GM23338 (cell line): ENCODE measurements around the gene GPRIN1.

Experiments used
- EZH2 ChIP-seq: fragments of 200-600 bp; sonication (generic); IDR thresholded peaks from one replicate; pipeline ENCODE4 v1.8.0; 2017; ENCODE audit warnings: antibody characterized with exemption, mild to moderate bottlenecking, low read depth; ENCODE audit not compliant: unreplicated experiment
- EZH2phosphoT487 ChIP-seq: fragments of 200-600 bp; sonication (generic); IDR thresholded peaks from one replicate; pipeline ENCODE4 v1.8.1; 2018; ENCODE audit warnings: antibody characterized with exemption; ENCODE audit not compliant: unreplicated experiment
- NANOG ChIP-seq: IDR thresholded peaks from 2 replicates; pipeline ENCODE4 v1.6.1; 2016; ENCODE audit warnings: antibody characterized with exemption, borderline replicate concordance
- POLR2AphosphoS5 ChIP-seq: IDR thresholded peaks from 2 replicates; pipeline ENCODE4 v1.6.1; 2016; ENCODE audit warnings: antibody characterized with exemption, low read depth
- STAT1 ChIP-seq: IDR thresholded peaks from one replicate; pipeline ENCODE4 v1.6.1; 2016; ENCODE audit warnings: antibody characterized with exemption; ENCODE audit not compliant: unreplicated experiment
- ZNF331 ChIP-seq: fragments of 250-450 bp; sonication (Bioruptor Pico); IDR thresholded peaks from 2 replicates; pipeline ENCODE4 v1.5.0; 2020; ENCODE audit warnings: low read depth, mild to moderate bottlenecking, moderate library complexity
- TF ChIP-seq, protein P1 (sequence below), 2 experiments: fragments of 200-600 bp in 1 of 2; sonication (generic) in 1 of 2; conservative IDR thresholded peaks; 2 replicates each; pipeline versions ENCODE4 v1.5.1 to v1.6.1; 2016 to 2017; ENCODE audit warnings: antibody characterized with exemption in 2 of 2, low read depth in 2 of 2, mild to moderate bottlenecking in 2 of 2, moderate library complexity in 1 of 2
- TF ChIP-seq, protein P2 (sequence below): IDR thresholded peaks from one replicate; pipeline ENCODE4 v1.6.1; 2018; ENCODE audit warnings: antibody characterized with exemption; ENCODE audit not compliant: unreplicated experiment
- TF ChIP-seq, protein P3 (sequence below): IDR thresholded peaks from 2 replicates; pipeline ENCODE4 v1.6.1; 2016; ENCODE audit warnings: antibody characterized with exemption
- TF ChIP-seq, protein P4 (sequence below): fragments of 250-450 bp; sonication (Bioruptor Pico); IDR thresholded peaks from 2 replicates; pipeline ENCODE4 v1.5.0; 2020; ENCODE audit warnings: mild to moderate bottlenecking, moderate library complexity

DNA sequence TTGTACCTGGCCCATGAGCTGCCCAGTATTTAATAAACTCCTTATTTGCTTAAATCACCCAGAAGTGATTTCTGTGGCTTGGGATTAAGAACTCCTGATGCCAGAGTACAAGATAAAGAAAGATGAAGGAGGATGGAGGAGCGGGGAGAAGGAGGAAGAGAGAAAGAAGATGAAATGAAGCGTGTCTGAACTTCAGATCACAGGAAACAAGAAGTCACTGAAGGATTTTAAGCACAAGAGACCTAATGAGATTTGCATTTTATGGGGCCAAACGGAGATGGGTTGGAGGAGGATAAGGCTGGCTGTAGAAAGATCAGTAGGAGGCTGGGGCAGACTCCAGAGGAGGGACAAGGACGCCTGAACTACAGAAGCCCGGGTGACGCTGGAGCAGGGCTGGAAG lies 23.6 kb upstream of the GPRIN1 start:
- no peak for TF ChIP-seq POLR2AphosphoS5
- TF ChIP-seq, protein P1, sequence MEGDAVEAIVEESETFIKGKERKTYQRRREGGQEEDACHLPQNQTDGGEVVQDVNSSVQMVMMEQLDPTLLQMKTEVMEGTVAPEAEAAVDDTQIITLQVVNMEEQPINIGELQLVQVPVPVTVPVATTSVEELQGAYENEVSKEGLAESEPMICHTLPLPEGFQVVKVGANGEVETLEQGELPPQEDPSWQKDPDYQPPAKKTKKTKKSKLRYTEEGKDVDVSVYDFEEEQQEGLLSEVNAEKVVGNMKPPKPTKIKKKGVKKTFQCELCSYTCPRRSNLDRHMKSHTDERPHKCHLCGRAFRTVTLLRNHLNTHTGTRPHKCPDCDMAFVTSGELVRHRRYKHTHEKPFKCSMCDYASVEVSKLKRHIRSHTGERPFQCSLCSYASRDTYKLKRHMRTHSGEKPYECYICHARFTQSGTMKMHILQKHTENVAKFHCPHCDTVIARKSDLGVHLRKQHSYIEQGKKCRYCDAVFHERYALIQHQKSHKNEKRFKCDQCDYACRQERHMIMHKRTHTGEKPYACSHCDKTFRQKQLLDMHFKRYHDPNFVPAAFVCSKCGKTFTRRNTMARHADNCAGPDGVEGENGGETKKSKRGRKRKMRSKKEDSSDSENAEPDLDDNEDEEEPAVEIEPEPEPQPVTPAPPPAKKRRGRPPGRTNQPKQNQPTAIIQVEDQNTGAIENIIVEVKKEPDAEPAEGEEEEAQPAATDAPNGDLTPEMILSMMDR (conservative IDR thresholded peaks at IDR 0.05; ENCODE audit: low read depth in 2 of 2): no peak
- no peak for TF ChIP-seq EZH2
- no peak for TF ChIP-seq ZNF331 (CRISPR knock-in tag)
- TF ChIP-seq, protein P2, sequence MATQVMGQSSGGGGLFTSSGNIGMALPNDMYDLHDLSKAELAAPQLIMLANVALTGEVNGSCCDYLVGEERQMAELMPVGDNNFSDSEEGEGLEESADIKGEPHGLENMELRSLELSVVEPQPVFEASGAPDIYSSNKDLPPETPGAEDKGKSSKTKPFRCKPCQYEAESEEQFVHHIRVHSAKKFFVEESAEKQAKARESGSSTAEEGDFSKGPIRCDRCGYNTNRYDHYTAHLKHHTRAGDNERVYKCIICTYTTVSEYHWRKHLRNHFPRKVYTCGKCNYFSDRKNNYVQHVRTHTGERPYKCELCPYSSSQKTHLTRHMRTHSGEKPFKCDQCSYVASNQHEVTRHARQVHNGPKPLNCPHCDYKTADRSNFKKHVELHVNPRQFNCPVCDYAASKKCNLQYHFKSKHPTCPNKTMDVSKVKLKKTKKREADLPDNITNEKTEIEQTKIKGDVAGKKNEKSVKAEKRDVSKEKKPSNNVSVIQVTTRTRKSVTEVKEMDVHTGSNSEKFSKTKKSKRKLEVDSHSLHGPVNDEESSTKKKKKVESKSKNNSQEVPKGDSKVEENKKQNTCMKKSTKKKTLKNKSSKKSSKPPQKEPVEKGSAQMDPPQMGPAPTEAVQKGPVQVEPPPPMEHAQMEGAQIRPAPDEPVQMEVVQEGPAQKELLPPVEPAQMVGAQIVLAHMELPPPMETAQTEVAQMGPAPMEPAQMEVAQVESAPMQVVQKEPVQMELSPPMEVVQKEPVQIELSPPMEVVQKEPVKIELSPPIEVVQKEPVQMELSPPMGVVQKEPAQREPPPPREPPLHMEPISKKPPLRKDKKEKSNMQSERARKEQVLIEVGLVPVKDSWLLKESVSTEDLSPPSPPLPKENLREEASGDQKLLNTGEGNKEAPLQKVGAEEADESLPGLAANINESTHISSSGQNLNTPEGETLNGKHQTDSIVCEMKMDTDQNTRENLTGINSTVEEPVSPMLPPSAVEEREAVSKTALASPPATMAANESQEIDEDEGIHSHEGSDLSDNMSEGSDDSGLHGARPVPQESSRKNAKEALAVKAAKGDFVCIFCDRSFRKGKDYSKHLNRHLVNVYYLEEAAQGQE: no peak
- TF ChIP-seq, protein P3, sequence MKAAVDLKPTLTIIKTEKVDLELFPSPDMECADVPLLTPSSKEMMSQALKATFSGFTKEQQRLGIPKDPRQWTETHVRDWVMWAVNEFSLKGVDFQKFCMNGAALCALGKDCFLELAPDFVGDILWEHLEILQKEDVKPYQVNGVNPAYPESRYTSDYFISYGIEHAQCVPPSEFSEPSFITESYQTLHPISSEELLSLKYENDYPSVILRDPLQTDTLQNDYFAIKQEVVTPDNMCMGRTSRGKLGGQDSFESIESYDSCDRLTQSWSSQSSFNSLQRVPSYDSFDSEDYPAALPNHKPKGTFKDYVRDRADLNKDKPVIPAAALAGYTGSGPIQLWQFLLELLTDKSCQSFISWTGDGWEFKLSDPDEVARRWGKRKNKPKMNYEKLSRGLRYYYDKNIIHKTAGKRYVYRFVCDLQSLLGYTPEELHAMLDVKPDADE: no peak
- TF ChIP-seq STAT1: no peak
- no peak for TF ChIP-seq EZH2phosphoT487
- TF ChIP-seq NANOG: no peak
- TF ChIP-seq, protein P4, sequence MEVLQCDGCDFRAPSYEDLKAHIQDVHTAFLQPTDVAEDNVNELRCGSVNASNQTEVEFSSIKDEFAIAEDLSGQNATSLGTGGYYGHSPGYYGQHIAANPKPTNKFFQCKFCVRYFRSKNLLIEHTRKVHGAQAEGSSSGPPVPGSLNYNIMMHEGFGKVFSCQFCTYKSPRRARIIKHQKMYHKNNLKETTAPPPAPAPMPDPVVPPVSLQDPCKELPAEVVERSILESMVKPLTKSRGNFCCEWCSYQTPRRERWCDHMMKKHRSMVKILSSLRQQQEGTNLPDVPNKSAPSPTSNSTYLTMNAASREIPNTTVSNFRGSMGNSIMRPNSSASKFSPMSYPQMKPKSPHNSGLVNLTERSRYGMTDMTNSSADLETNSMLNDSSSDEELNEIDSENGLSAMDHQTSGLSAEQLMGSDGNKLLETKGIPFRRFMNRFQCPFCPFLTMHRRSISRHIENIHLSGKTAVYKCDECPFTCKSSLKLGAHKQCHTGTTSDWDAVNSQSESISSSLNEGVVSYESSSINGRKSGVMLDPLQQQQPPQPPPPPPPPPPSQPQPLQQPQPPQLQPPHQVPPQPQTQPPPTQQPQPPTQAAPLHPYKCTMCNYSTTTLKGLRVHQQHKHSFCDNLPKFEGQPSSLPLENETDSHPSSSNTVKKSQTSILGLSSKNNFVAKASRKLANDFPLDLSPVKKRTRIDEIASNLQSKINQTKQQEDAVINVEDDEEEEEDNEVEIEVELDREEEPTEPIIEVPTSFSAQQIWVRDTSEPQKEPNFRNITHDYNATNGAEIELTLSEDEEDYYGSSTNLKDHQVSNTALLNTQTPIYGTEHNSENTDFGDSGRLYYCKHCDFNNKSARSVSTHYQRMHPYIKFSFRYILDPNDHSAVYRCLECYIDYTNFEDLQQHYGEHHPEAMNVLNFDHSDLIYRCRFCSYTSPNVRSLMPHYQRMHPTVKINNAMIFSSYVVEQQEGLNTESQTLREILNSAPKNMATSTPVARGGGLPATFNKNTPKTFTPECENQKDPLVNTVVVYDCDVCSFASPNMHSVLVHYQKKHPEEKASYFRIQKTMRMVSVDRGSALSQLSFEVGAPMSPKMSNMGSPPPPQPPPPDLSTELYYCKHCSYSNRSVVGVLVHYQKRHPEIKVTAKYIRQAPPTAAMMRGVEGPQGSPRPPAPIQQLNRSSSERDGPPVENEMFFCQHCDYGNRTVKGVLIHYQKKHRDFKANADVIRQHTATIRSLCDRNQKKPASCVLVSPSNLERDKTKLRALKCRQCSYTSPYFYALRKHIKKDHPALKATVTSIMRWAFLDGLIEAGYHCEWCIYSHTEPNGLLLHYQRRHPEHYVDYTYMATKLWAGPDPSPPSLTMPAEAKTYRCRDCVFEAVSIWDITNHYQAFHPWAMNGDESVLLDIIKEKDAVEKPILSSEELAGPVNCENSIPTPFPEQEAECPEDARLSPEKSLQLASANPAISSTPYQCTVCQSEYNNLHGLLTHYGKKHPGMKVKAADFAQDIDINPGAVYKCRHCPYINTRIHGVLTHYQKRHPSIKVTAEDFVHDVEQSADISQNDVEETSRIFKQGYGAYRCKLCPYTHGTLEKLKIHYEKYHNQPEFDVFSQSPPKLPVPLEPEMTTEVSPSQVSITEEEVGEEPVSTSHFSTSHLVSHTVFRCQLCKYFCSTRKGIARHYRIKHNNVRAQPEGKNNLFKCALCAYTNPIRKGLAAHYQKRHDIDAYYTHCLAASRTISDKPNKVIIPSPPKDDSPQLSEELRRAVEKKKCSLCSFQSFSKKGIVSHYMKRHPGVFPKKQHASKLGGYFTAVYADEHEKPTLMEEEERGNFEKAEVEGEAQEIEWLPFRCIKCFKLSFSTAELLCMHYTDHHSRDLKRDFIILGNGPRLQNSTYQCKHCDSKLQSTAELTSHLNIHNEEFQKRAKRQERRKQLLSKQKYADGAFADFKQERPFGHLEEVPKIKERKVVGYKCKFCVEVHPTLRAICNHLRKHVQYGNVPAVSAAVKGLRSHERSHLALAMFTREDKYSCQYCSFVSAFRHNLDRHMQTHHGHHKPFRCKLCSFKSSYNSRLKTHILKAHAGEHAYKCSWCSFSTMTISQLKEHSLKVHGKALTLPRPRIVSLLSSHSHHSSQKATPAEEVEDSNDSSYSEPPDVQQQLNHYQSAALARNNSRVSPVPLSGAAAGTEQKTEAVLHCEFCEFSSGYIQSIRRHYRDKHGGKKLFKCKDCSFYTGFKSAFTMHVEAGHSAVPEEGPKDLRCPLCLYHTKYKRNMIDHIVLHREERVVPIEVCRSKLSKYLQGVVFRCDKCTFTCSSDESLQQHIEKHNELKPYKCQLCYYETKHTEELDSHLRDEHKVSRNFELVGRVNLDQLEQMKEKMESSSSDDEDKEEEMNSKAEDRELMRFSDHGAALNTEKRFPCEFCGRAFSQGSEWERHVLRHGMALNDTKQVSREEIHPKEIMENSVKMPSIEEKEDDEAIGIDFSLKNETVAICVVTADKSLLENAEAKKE: no peak
